Heart right ventricle (tissue), 16 donors: ENCODE measurements around the gene TRMT2A. TPM values are rescaled to one million over a fixed set of nuclear protein-coding genes. Genes with fewer than 3 reads are reported as not detected.

Experiments
- ATAC-seq, 8 donors: fragments of 200-7000 bp; cut with Tn5 transposase; one replicate each; pipeline ENCODE4 v1.9.1; 2020; ENCODE audit warnings: mild to moderate bottlenecking in 8 of 8, moderate library complexity in 8 of 8, moderate number of reproducible peaks in 1 of 8
- DNase-seq, 2 donors: peaks; one replicate each; pipeline ENCODE4 v3.0.0-alpha.2; 2020
- H3K27ac ChIP-seq, 10 donors: fragments of 200-600 bp; sonication (generic) in 2 of 10; one replicate each; pipeline versions ENCODE4 v1.5.0 to v1.8.0; 2020 to 2022; ENCODE audit warnings: mild to moderate bottlenecking in 3 of 10
- H3K27me3 ChIP-seq, 7 donors: fragments of 200-600 bp; one replicate each; pipeline ENCODE4 v1.8.0; 2021 to 2022; ENCODE audit warnings: mild to moderate bottlenecking in 2 of 7
- H3K36me3 ChIP-seq, 9 donors: fragments of 200-600 bp; sonication (generic) in 1 of 9; one replicate each; pipeline versions ENCODE4 v1.5.0 to v1.8.0; 2020 to 2022; ENCODE audit warnings: mild to moderate bottlenecking in 2 of 9
- H3K4me1 ChIP-seq, 9 donors: fragments of 200-600 bp; sonication (generic) in 1 of 9; one replicate each; pipeline versions ENCODE4 v1.5.0 to v1.8.0; 2020 to 2022; ENCODE audit warnings: mild to moderate bottlenecking in 4 of 9
- H3K4me3 ChIP-seq, 10 donors: fragments of 200-600 bp; sonication (generic) in 2 of 10; one replicate each; pipeline versions ENCODE4 v1.5.0 to v1.8.0; 2020 to 2022; ENCODE audit warnings: mild to moderate bottlenecking in 7 of 10, moderate library complexity in 2 of 10
- H3K9me3 ChIP-seq, 11 donors: fragments of 200-600 bp in 10 of 11; sonication (generic) in 2 of 11; one replicate each; pipeline versions ENCODE4 v1.5.0 to v1.8.0; 2013 to 2022; ENCODE audit warnings: mild to moderate bottlenecking in 2 of 11, control low read depth in 1 of 11, moderate library complexity in 1 of 11
- CTCF ChIP-seq, 9 donors: fragments of 200-600 bp; sonication (generic) in 2 of 9; IDR thresholded peaks; one replicate each; pipeline versions ENCODE4 v1.5.0 to v1.8.0; 2021 to 2022; ENCODE audit warnings: antibody characterized with exemption in 9 of 9, mild to moderate bottlenecking in 5 of 9, moderate library complexity in 1 of 9
- WGBS, 2 donors: extraction: QIAGEN DNeasy Blood & Tissue Kit; methylation state at CpG; one replicate each; pipeline ENCODE4 v1.1.7; 2013; ENCODE audit warnings: inconsistent platforms in 1 of 2; 5-methylcytosine and 5-hydroxymethylcytosine counted together
- intact Hi-C, 10 donors: fragments of 100-400 bp; cut with DNase I; formaldehyde crosslinking; loops; one replicate each; pipeline versions ENCODE4 v1.11.1 to v1.14.2; 2022
- polyA plus RNA-seq, 2 donors: library from polyadenylated mRNA; stranded (reverse); fragments of 200-250 nt; gene quantifications; one replicate each; pipeline ENCODE4 v1.2.3, GENCODE V29; 2013
- total RNA-seq, 10 donors: library from RNA; stranded (reverse); fragmentation: NEBNext Ultra II Directional in 3 of 10; extraction: Animal tissue kit (Norgen Biotek cat#: 25700) in 3 of 10; gene quantifications; one replicate each; pipeline versions ENCODE4 v1.2.1 to v1.2.4, GENCODE V29; 2021 to 2023
- donor health status: Arrhythmogenic right ventricular cardiomyopathy.
- donor health status: ischemic (EF 13 %, LVEDD 7.1; RV severe dilation, severe dysfunction).
- donor health status: healthy with polysubstance abuse.
- donor health status: DM: no; HTN: yes; CAD: no.
- donor health status: DM: no; HTN: no; CAD: no.
- donor health status: ischemic (EF 25% LVEDD 6.9; RV normal size, moderate dysfunction).
- donor health status: ischemic (EF 25% LVEDD 5.7; RV mildly dilated, moderate dysfunction).
- donor health status: healthy.
- donor health status: DM: yes; HTN: yes; CAD: no.
- donor health status: Ischemic cardiomyopathy.
- donor health status: ischemic (EF 35%, LVEDD 5.7; RV mildly dilated, moderate dysfunction).
- donor health status: nonischemic (EF 11% LVEDD 7.7; RV severe dilation, severe dysfunction).
- donor health status: DM: yes; HTN: yes; CAD: no.
- donor health status: PGD.
- donor health status: ischemic (EF 29% LVEDD 5.4; RV normal size, mild dysfunction).
- donor health status: nonischemic (EF 23%, LVEDD 6.1; RV moderate dilation, normal function).

The TRMT2A gene
- total and polyA plus RNA-seq, 12 donors = 18.4 to 58.2 (median 26.0) TPM

GRCh38 chr22:20129747-20130014 lies 12.7 kb upstream of the TRMT2A start:
- H3K4me1 ChIP-seq = peaks cover 22 to 45% (median 33%) of the 10 kb centered on the region in 9 donors

GRCh38 chr22:20128902-20129746 lies 12.1 kb upstream of the TRMT2A start:
- Histone ChIP-seq H3K4me3 (no peak overlapping the region), H3K36me3 (peaks cover 0 to 39% (median 12%) of the 10 kb centered on the region in 9 donors), H3K27me3 (no peaks in the 10 kb centered on the region), H3K27ac (peak overlapping the region in 2 of 10 donors; percentile 23 to 44), H3K9me3 (no peaks in the 10 kb centered on the region), H3K4me1 (peaks cover 16 to 40% (median 28%) of the 10 kb centered on the region in 9 donors)
- DNase-seq (no peak), ATAC-seq (no peak)
- WGBS, 2 donors = 37 to 43% methylated on average over 18 of the region's 18 CpGs
- intact Hi-C loops = loop anchor here in 2 of 10 donors (10.0 kb wide), 2 partner anchors 154 to 164 kb away; no protein-coding TSS in a partner anchor
- peak in 7 of 9 donors; percentile 30 to 46 (median 37) for TF ChIP-seq CTCF (IDR thresholded peaks at IDR 0.05)

More at GRCh38 chr22:20129747-20130014, 12.7 kb upstream of the TRMT2A start:
- no peak overlapping the region for H3K4me3 ChIP-seq
- ATAC-seq (no peak), DNase-seq (no peak)
- peaks cover 0 to 35% (median 12%) of the 10 kb centered on the region in 9 donors for H3K36me3 ChIP-seq
- no peak overlapping the region for H3K27ac ChIP-seq
- intact Hi-C loops = loop anchor here in 3 of 10 donors (10.0 kb wide), 2 partner anchors 155 to 165 kb away; no protein-coding TSS in a partner anchor
- 87 to 90% methylated on average over 3 of the region's 3 CpGs for WGBS, 2 donors
- H3K27me3 ChIP-seq = no peaks in the 10 kb centered on the region
- no peak for TF ChIP-seq CTCF (IDR thresholded peaks at IDR 0.05)
- H3K9me3 ChIP-seq = no peaks in the 10 kb centered on the region

- intact Hi-C loops = loop anchor here in 2 of 10 donors (10.0 kb wide), 2 partner anchors 154 to 164 kb away; no protein-coding TSS in a partner anchor
Measured at GRCh38 chr22:20128619-20128901, 11.5 kb upstream of the TRMT2A start.

More at GRCh38 chr22:20128619-20128901, 11.5 kb upstream of the TRMT2A start:
- 61% methylated on average over 2 of the region's 2 CpGs for WGBS, 2 donors
- no peaks in the 10 kb centered on the region for H3K27me3 ChIP-seq
- H3K4me3 ChIP-seq = no peak overlapping the region
- peak overlapping the region in 1 of 10 donors; percentile 44 for H3K27ac ChIP-seq
- peaks cover 0 to 44% (median 12%) of the 10 kb centered on the region in 9 donors for H3K36me3 ChIP-seq
- DNase-seq (no peak), ATAC-seq (no peak)
- H3K9me3 ChIP-seq = no peaks in the 10 kb centered on the region
- TF ChIP-seq CTCF (IDR thresholded peaks at IDR 0.05) = no peak
- H3K4me1 ChIP-seq = peaks cover 11 to 34% (median 22%) of the 10 kb centered on the region in 9 donors
